ENCODE data around the gene KLHL24. TPM values are rescaled to one million over a fixed set of nuclear protein-coding genes. Genes with fewer than 3 reads are reported as not detected.

Gene KLHL24
- total RNA-seq, 1 donor from 2014 or later: 97.2 TPM

GRCh38 chr3:183710231-183710630 lies 74.8 kb downstream of the KLHL24 start:
- no peak overlapping the region for H3K27ac ChIP-seq
- H3K9me3 ChIP-seq (ENCODE audit: low read depth): no peaks in the 10 kb centered on the region
- no peak overlapping the region for H3K4me3 Mint-ChIP-seq
- peaks cover 59% of the 10 kb centered on the region for H4K20me1 ChIP-seq (ENCODE audit: low read depth)
- H3K9me3 Mint-ChIP-seq: peaks cover 5% of the 10 kb centered on the region
- H3K27me3 ChIP-seq: no peaks in the 10 kb centered on the region
- H3K9ac ChIP-seq: no peak overlapping the region
- H3K36me3 Mint-ChIP-seq: peaks cover 21% of the 10 kb centered on the region
- no peaks in the 10 kb centered on the region for H3K4me1 Mint-ChIP-seq
- H3K27me3 Mint-ChIP-seq (ENCODE audit: insufficient read depth, low read depth): no peaks in the 10 kb centered on the region
- no peak overlapping the region for H3K4me3 ChIP-seq
- no peak overlapping the region for H3K27ac Mint-ChIP-seq
- peaks cover 3% of the 10 kb centered on the region for H3K36me3 ChIP-seq
- no peaks in the 10 kb centered on the region for H3K4me1 ChIP-seq
- DNase-seq (ENCODE audit: low spot score): no peak
- peaks cover 100% of the 10 kb centered on the region for H3K79me2 ChIP-seq (ENCODE audit: low read depth)
- peaks cover 6% of the 10 kb centered on the region for H3F3A ChIP-seq (ENCODE audit: low read depth)
- TF ChIP-seq EZH2phosphoT487 (IDR thresholded peaks at IDR 0.05) (no peak), CTCF (IDR thresholded peaks at IDR 0.05) (no peak), EZH2 (IDR thresholded peaks at IDR 0.05) (no peak)
- H2AFZ ChIP-seq (replicated peaks): no peak overlapping the region
- H3K4me2 ChIP-seq: no peak overlapping the region

- Mint-ChIP-seq H3K9me3 (no peaks in the 10 kb centered on the region), H3K27me3 (ENCODE audit: insufficient read depth, low read depth) (no peaks in the 10 kb centered on the region), H3K27ac (no peak overlapping the region), H3K36me3 (peaks cover 17% of the 10 kb centered on the region), H3K4me1 (no peaks in the 10 kb centered on the region), H3K4me3 (no peak overlapping the region)
- no peaks in the 10 kb centered on the region for H3K27me3 ChIP-seq
- TF ChIP-seq EZH2 (IDR thresholded peaks at IDR 0.05): no peak
- no peak for TF ChIP-seq EZH2phosphoT487 (IDR thresholded peaks at IDR 0.05)
- peaks cover 7% of the 10 kb centered on the region for H3K36me3 ChIP-seq
- no peak overlapping the region for H2AFZ ChIP-seq (replicated peaks)
- H3K4me3 ChIP-seq: no peak overlapping the region
- peaks cover 6% of the 10 kb centered on the region for H3F3A ChIP-seq (ENCODE audit: low read depth)
- H3K9me3 ChIP-seq (ENCODE audit: low read depth): no peaks in the 10 kb centered on the region
- no peaks in the 10 kb centered on the region for H3K4me1 ChIP-seq
- peaks cover 99% of the 10 kb centered on the region for H3K79me2 ChIP-seq (ENCODE audit: low read depth)
- peaks cover 56% of the 10 kb centered on the region for H4K20me1 ChIP-seq (ENCODE audit: low read depth)
- H3K9ac ChIP-seq: no peak overlapping the region
- DNase-seq (ENCODE audit: low spot score): no peak
- H3K4me2 ChIP-seq: no peak overlapping the region
- no peak overlapping the region for H3K27ac ChIP-seq
Observed at GRCh38 chr3:183711516-183711915, 76.1 kb downstream of the KLHL24 start.

GRCh38 chr3:183714622-183715021 lies 79.2 kb downstream of the KLHL24 start:
- Histone ChIP-seq H3K36me3 (peaks cover 17% of the 10 kb centered on the region), H3K4me3 (no peak overlapping the region), H3K27ac (no peak overlapping the region), H3K79me2 (ENCODE audit: low read depth) (peaks cover 79% of the 10 kb centered on the region), H3F3A (ENCODE audit: low read depth) (peaks cover 6% of the 10 kb centered on the region), H2AFZ (replicated peaks) (no peak overlapping the region), H3K27me3 (no peaks in the 10 kb centered on the region), H4K20me1 (ENCODE audit: low read depth) (peaks cover 44% of the 10 kb centered on the region), H3K9me3 (ENCODE audit: low read depth) (no peaks in the 10 kb centered on the region), H3K4me1 (no peaks in the 10 kb centered on the region), H3K4me2 (no peak overlapping the region), H3K9ac (no peak overlapping the region)
- TF ChIP-seq CTCF (IDR thresholded peaks at IDR 0.05): no peak
- no peak for TF ChIP-seq EZH2phosphoT487 (IDR thresholded peaks at IDR 0.05)
- TF ChIP-seq EZH2 (IDR thresholded peaks at IDR 0.05): no peak
- Mint-ChIP-seq H3K4me3 (no peak overlapping the region), H3K27me3 (ENCODE audit: insufficient read depth, low read depth) (no peaks in the 10 kb centered on the region), H3K9me3 (no peaks in the 10 kb centered on the region), H3K4me1 (no peaks in the 10 kb centered on the region), H3K27ac (no peak overlapping the region), H3K36me3 (peaks cover 26% of the 10 kb centered on the region)
- no peak for DNase-seq (ENCODE audit: low spot score)

DNA sequence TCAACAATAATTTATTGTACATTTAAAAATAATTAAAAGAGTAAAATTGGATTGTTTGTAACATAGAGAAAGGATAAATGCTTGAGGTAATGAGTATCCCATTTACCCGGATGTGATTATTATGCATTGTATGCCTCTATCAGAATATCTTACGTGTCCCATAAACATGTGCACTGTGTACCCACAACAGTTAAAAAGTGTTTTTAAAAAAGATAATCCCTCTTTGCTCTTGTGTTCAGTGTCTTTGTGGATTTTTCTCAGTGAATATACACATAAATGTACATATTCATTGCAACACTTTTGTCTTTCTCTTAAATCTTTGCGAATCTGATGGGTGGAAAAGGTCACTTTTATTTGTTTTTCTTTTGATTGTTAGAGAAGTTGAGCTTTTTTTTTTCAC lies 82.6 kb downstream of the KLHL24 start:
- H3K27ac ChIP-seq: no peak overlapping the region
- Mint-ChIP-seq H3K27ac (no peak overlapping the region), H3K27me3 (ENCODE audit: insufficient read depth, low read depth) (peaks cover 3% of the 10 kb centered on the region), H3K4me3 (no peak overlapping the region), H3K4me1 (no peaks in the 10 kb centered on the region), H3K9me3 (no peaks in the 10 kb centered on the region), H3K36me3 (peaks cover 34% of the 10 kb centered on the region)
- no peak for DNase-seq (ENCODE audit: low spot score)
- H3K4me2 ChIP-seq: no peak overlapping the region
- H3K36me3 ChIP-seq: peaks cover 33% of the 10 kb centered on the region
- no peaks in the 10 kb centered on the region for H3K9me3 ChIP-seq (ENCODE audit: low read depth)
- H3F3A ChIP-seq (ENCODE audit: low read depth): peaks cover 4% of the 10 kb centered on the region
- TF ChIP-seq EZH2 (IDR thresholded peaks at IDR 0.05) (no peak), CTCF (IDR thresholded peaks at IDR 0.05) (no peak), EZH2phosphoT487 (IDR thresholded peaks at IDR 0.05) (no peak)
- no peaks in the 10 kb centered on the region for H3K27me3 ChIP-seq
- H3K4me1 ChIP-seq: no peaks in the 10 kb centered on the region
- H2AFZ ChIP-seq (replicated peaks): no peak overlapping the region
- H3K4me3 ChIP-seq: no peak overlapping the region
- H3K9ac ChIP-seq: no peak overlapping the region
- H3K79me2 ChIP-seq (ENCODE audit: low read depth): peaks cover 46% of the 10 kb centered on the region
- peaks cover 22% of the 10 kb centered on the region for H4K20me1 ChIP-seq (ENCODE audit: low read depth)
